DMS153 treated with DMSO at 0.1 percent for 48 hours (cell line): ENCODE results near the gene LRRC42.
"Not testable (repeated sequence)": the region's sequence is repeated elsewhere in the genome, so short reads cannot be mapped to it uniquely, and the experiment has no call there.

Experiments
- DNase-seq: peaks from one replicate; lab custom pipeline; 2025; ENCODE audit not compliant: unreplicated experiment; lab: John Stamatoyannopoulos, UW

The LRRC42 gene

DNA sequence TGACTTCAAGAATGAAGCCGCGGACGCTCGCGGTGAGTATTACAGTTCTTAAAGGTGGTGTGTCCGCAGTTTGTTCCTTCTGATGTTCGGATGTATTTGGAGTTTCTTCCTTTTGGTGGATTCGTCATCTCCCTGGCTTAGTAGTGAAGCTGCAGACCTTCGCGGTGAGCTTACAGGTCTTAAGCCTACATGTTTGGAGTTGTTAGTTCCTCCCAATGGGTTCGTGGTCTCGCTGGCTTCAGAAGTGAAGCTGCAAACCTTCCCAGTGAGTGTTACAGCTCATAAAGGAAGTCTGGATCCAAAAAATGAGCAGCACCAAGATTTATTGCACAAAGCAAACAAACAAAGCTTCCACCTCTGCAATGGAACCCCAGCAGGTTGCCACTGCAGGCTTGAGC is 57.1 kb downstream of the LRRC42 start:
- no peak for DNase-seq

DNA sequence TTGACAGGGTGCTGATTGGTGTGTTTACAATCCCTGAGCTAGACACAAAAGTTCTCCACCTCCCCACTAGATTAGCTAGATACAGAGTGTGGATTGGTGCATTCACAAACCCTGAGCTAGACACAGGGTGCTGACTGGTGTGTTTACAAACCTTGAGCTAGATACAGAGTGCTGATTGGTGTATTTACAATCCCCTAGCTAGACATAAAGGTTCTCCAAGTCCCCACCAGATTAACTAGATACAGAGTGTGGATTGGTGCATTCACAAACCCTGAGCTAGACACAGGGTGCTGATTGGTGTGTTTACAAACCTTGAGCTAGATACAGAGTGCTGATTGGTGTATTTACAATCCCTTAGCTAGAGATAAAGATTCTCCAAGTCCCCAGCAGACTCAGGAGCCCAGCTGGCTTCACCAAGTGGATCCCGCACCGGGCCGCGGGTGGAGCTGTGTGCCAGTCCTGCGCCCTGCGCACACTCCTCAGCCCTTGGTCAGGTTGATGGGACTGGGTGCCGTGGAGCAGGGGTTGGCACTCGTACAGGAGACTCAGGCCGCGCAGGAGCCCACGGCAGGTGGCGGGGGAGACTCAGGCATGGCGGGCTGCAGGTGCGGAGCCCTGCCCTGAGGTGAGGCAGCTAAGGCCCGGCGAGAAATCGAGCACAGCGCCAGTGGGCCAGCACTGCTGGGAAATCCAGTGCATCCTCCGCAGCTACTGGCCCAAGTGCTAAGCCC is 57.8 kb downstream of the LRRC42 start:
- not testable (repeated sequence) for DNase-seq

DNA sequence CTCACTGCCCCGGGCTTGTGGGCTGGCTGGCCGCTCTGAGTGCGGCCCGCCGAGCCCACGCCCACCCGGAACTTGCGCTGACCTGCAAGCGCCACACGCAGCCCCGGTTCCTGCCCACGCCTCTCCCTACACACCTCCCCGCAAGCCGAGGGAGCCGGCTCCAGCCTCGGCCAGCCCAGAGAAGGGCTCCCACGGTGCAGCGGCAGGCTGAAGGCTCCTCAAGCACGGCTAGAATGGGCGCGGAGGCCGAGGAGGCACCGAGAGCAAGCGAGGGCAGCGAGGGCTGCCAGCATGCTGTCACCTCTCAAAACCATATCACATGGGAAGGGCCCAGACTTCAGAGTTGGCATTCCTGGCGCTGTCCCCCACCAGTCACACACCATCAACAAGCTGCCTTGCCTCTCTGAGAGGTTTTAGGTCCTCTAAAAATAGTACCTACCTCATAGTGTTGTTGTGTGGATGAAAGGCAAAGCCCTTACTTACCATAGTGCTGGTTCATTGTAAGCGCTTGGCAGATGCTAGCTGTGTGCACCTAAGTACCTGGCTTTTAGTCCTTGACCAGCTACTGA is 58.4 kb downstream of the LRRC42 start:
- no peak for DNase-seq

DNA sequence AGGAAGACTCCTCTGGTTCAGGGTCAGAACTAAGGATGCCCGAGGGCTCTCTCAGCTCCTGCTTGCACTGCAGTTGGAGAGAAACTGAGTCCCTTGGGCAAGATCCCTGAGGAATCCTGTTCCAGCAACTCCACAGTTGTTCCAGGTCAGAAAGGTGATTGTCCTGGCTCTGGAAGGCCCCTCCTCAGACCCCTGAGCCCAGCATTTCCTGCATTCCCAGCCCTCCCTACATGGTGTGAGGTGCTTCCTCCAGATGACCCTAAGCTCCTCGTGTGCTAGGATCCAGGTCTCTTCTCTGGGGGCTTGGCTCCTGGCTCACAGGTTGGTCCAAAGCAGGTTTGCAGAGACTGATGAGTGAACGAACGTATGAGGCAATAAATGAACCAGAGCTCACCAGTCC is 60.4 kb downstream of the LRRC42 start:
- no peak for DNase-seq

DNA sequence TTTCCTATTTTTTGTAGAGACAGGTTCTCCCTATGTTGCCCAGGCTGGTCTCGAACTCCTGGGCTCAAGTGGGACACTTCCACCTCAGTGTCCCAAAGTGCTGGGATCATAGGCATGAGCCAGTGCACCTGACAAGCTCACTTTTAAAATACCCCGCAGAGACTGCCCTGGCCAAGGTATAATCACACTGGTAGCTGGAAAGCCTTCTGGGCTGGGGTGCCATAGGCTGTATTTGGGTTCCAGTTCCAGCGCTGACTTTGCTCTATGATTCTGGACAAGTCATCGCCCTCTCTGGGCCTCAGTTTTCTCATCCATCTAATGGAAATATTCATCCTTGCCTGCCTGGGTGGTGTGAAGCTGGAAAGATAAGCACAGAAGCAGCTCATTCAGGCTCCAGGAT is 61.5 kb downstream of the LRRC42 start:
- no peak for DNase-seq

DNA sequence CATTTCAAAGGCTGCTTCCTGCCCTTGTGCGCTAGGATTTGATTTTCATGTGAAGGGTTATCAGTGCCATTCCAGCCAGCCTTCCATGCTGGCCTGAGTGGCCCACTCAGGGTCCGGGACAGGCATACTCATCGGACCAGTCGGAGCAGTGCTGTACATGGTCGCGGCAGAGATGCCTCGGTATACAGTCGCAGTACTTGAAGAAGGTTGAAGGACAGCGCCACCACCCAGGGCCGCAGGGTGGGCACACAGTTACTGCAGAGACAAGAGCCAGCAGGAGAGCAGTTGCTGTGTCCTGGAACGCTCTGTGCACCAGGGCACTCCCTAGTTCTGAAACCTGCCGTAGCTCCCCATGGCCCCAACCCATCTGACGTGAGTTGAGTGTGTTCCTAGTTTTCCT is 62.7 kb downstream of the LRRC42 start:
- no peak for DNase-seq

DNA sequence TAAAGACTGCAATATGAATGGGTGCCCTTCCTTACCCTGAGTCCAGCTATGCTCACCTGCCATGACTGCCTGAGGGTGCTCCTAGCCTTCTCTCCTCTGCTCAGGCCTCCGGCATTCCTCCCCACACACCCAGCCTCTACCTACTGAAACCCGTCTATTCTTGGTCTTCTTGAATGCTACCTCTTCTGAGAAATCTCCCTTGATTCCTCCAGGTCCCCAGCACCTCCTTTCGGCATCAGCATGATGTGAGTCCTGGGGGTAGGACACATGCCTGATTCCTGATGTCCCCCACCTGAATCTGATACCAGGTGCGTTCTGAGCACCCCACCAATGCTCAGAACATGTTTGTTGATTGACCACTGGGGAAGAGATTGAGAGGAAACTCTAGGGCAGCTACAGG is 63.3 kb downstream of the LRRC42 start:
- no peak for DNase-seq

DNA sequence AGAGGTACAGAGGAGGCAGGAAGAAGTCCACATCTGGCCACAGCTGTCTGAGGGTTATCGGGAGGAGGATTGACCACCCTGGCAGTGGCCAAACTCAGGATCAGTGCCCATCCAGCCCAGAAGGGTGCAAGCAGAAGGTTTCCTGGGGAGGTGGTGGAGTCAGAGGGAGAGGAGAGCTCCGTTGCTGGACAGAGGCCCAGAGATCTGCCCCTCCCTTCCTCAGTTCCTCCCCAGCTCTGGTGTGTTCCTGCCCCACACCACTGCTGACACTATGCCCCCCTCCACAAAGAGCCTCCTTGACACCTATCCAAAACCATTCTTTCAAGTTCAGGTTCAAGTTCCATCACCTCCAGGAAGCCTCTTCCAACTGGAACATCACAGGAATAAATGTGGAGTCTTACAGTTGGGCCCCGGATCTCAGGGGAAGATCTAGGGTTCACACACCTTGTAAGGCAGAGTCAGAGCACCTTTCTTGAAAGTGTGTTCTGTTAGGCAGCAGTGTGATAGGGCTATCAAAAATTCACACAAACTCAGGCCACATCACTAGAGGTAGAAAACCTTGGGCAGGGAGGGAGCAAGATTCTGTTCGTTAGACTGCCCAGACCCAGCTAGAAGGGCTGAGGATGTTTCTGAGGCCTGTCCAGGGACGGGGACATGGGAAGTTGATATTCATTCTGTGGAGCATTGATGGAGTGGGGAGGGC is 64.4 kb downstream of the LRRC42 start:
- DNase-seq, result no peak

DNA sequence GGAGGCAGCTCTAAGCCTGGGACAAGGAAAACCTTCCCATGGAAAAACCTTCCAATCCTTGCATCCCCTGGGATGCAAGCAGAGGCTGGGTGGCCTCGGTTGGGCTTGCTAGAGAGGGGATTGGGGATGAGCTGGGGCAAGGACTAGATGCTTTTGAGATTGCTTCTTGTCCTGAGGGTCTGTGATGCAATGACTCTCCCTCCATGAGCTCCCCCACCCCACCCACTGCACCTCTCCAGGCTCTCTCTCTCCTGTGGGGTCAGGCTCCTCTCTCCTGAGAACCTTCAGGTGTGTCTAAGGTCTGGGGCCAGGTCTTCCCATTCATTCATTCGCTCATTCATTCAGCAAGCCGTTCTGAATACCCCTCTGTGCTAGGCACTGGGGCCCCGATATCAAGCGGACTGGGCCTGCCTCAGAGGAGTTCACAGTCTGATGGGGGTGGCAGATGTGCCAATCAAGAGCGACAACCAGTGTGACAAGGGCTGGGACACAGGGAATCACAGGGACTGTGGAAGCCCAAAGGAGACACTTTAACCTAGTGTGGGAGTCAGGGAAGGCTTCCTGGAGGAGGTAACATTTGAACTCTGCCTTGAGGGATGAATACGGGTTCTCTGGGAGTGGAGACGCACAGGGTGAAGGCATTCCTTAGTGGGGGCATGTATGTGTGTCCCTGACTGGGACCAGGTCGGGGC is 65.3 kb downstream of the LRRC42 start:
- DNase-seq, result no peak

DNA sequence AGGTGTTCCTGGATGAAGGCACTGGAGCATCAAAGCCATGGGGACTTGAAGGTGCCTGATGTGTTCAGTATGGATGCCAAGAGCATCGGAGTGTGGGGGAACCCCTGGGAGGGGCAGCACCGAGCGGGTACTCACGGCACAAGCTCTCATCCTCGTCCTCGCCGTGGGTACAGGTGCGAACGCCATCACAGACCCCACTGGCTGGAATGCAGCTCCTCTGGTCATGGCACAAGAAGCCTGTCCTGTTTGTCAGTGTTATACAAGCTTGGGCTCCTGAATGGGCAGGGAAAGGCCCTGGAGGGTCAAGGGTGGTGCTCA is 65.8 kb downstream of the LRRC42 start:
- DNase-seq, result no peak

DNA sequence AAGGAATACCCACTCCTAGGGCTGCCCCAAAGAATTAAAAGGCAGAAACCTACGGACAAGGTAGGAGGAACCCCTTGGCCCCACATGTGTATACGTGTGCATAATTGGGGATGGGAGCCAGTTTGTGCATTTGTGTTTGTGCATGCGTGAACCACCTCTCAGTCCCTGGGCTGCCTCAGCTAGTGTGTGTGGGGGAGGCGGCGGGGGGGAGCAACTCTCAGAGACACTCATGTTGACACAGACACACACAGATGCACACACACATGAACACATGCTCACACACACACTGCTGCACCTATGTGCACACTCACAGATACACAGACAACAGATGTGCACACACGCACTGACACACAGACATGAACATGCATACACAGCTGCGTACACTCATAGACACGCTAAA is 66.7 kb downstream of the LRRC42 start:
- DNase-seq, result no peak

DNA sequence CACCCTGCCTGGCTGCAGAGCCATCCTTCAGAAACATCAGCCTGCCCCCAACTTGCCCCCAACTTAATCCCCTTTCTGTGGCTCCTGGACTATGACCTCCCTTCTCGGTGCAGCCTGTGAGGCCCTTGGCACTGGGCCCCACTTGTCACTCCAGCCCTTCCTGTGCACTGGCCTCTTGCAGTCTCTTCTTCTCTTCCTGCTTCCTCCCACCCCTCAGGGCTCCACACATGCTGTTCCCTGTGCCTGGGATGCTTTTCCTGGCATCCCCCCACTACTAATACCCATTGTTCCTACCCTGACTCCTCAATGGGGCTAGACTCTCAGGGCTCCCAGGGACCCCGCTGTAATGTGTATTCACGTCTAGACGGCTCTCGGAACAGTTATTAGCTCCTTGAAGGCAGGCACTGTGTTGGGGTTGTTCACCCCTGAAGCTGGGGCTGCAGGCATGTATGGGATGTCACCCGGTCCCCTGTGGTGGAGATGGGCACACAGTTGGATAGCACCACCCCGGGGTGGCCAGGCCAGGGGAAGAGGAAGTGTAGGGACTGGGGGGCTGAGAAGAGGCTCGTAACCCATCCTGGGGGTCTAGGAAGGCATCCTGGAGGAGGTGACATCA is 67.4 kb downstream of the LRRC42 start:
- no peak for DNase-seq

DNA sequence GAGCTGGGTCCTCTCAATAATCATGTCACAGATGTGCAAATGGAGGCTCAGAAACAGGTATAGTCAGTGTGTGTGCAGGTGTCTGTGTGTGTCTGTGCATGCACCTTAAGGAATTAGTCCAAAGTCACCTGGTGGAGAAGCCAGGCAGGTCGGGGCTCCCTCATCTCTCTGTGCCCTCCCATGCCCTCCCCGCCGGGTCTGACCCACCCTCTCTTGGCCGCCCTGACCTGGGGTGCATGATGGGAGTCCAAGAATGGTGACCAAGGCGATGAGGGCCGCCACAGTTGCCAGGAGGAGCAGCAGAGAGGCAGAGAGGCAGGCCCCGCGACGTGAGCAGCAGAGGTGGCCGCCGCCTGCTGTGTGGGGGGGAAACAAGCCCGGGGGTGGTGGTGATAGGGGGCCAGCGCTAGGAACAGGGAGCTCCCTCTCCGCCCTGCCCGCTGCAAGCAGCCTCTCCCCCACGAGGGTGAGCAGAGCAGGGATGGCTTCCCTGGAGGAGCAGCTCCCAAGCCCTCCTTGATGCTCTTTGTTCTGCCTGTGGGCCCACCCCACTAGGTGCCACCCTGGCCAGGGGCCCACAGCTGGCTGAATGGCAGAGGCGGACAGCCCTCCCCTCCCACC is 68.0 kb downstream of the LRRC42 start:
- DNase-seq, result no peak

DNA sequence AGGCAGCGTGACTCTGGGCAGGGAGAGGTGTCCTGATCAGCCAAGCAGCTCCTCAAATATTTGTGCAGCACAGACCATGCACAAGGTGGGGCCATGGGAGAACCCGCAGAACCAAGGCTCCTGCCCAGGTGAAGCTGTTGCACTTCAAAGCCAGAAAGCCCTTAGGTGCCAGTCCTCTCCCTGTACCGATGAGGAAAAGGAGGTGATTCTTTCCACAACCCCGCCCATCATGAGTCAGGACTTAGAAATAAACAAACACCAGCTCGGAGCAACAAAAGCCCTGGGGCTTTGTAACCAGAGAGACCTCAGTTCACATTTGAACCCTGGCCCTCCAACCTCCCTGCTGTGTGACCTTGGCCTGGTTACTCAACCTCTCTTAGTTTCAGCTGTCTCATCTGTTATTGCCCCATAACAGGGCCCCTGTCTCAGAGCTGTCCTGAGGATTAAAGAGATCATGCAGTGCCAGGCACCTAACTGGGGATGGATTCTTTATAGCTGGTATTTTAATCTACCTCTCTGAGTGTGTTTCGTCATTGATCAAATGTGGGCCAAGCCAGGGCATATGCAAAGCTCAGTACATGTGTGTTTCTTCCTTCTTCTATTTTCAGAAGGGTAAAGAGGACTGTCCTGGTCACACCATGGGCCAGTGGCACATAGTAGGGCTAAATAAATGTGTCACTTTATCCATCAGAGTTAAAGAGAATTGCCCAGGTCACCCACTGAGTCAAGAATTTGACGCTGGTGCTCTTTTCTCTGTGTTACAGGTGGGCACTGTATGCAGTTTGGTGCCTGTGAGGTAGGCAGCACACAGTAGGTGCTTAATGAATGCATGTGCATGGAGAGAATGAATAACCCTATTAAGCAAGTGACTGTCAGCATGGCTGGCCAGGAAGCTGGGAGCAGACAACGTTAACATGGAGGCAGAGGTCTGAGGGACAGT is 70.5 kb downstream of the LRRC42 start:
- peak; percentile 22 for DNase-seq
